Kidney tubule cell (primary cell): ENCODE measurements around the gene HSPB7.
A peak's percentile ranks its signal among the peaks of the same experiment; 100 is the strongest.
"Not testable (repeated sequence)": the region's sequence is repeated elsewhere in the genome, so short reads cannot be mapped to it uniquely, and the experiment has no call there.

Source experiments
- DNase-seq: peaks from one replicate; pipeline ENCODE4 v3.0.0-alpha.2; 2018; ENCODE audit warnings: low spot score

HSPB7 gene

GRCh38 chr1:16022393-16022792 lies 4.5 kb upstream of the HSPB7 start:
- DNase-seq: no peak

GRCh38 chr1:16021681-16022080 lies 3.8 kb upstream of the HSPB7 start, which contains the start of gene CLCNKA:
Gene CLCNKA, plus strand, starts transcription at chr1:16022036. Its CDS starts 584 bp downstream, at chr1:16022620.
- no peak for DNase-seq

GRCh38 chr1:16020878-16021277 lies 3.0 kb upstream of the HSPB7 start:
- DNase-seq: not testable (repeated sequence)

- no peak for DNase-seq
Observed at GRCh38 chr1:16020325-16020724, 2.5 kb upstream of the HSPB7 start.

GRCh38 chr1:16019644-16020277 lies 1.9 kb upstream of the HSPB7 start:
- peak; percentile 42 for DNase-seq

GRCh38 chr1:16018749-16019643 lies 1.2 kb upstream of the HSPB7 start:
- DNase-seq: no peak

- DNase-seq: no peak
Observed at GRCh38 chr1:16018308-16018707, 465 bp upstream of the HSPB7 start.

- no peak for DNase-seq
Observed at GRCh38 chr1:16017076-16017460, 775 bp downstream of the HSPB7 start.

- DNase-seq: no peak
Observed at GRCh38 chr1:16015960-16016901, 1.6 kb downstream of the HSPB7 start.

- no peak for DNase-seq
Observed at GRCh38 chr1:16015491-16015890, 2.4 kb downstream of the HSPB7 start.

GRCh38 chr1:16014509-16015482 lies 3.0 kb downstream of the HSPB7 start:
- no peak for DNase-seq

GRCh38 chr1:16013908-16014258 lies 4.0 kb downstream of the HSPB7 start:
- DNase-seq: no peak

- peak; percentile 47 for DNase-seq
Observed at GRCh38 chr1:16013220-16013907, 4.5 kb downstream of the HSPB7 start.

GRCh38 chr1:16012590-16013219 lies 5.1 kb downstream of the HSPB7 start:
- peak; percentile 55 for DNase-seq

GRCh38 chr1:16011936-16012589 lies 5.8 kb downstream of the HSPB7 start:
- DNase-seq: no peak

GRCh38 chr1:16010837-16011236 lies 7.0 kb downstream of the HSPB7 start:
- DNase-seq: no peak

- no peak for DNase-seq
Observed at GRCh38 chr1:16009678-16010077, 8.2 kb downstream of the HSPB7 start.

GRCh38 chr1:16009030-16009460 lies 8.8 kb downstream of the HSPB7 start:
- DNase-seq: peak; percentile 73

- no peak for DNase-seq
Observed at GRCh38 chr1:16007671-16008341, 10.0 kb downstream of the HSPB7 start.
